DOHH2 (cell line): ENCODE measurements around the gene PALLD.

Source experiments
- H3F3A ChIP-seq: fragments of 200-600 bp; sonication (generic), shearing (Covaris generic); 2 replicates; pipeline ENCODE4 v1.6.0; 2016; ENCODE audit warnings: antibody characterized with exemption, mild to moderate bottlenecking; ENCODE audit not compliant: control insufficient read depth, insufficient read depth
- H3K27ac ChIP-seq: fragments of 200-600 bp; sonication (generic); 2 replicates; pipeline ENCODE4 v1.5.1; 2014; ENCODE audit warnings: low read depth, mild to moderate bottlenecking, low read length, moderate library complexity
- H3K27me3 ChIP-seq: fragments of 200-600 bp; sonication (generic); 2 replicates; pipeline ENCODE4 v1.6.1; 2014; ENCODE audit warnings: mild to moderate bottlenecking, low read length, mixed read lengths; ENCODE audit not compliant: control insufficient read depth
- H3K36me3 ChIP-seq: fragments of 200-600 bp; sonication (generic); 2 replicates; pipeline ENCODE4 v1.6.1; 2014; ENCODE audit warnings: mild to moderate bottlenecking, low read length, moderate library complexity, mixed read lengths; ENCODE audit not compliant: control insufficient read depth
- H3K4me1 ChIP-seq: fragments of 200-600 bp; sonication (generic); 2 replicates; pipeline ENCODE4 v1.6.1; 2014; ENCODE audit warnings: mild to moderate bottlenecking, low read length, mixed read lengths; ENCODE audit not compliant: control insufficient read depth
- H3K4me2 ChIP-seq: fragments of 200-600 bp; sonication (generic); 2 replicates; pipeline ENCODE4 v1.6.0; 2014; ENCODE audit warnings: mild to moderate bottlenecking, low read length, moderate library complexity
- H3K4me3 ChIP-seq: fragments of 200-600 bp; sonication (generic); 2 replicates; pipeline ENCODE4 v1.5.1; 2014; ENCODE audit warnings: mild to moderate bottlenecking, low read length, mixed read lengths
- H3K79me2 ChIP-seq: fragments of 200-600 bp; sonication (generic); 2 replicates; pipeline ENCODE4 v1.6.1; 2014; ENCODE audit warnings: mild to moderate bottlenecking, low read length, mixed read lengths; ENCODE audit not compliant: control insufficient read depth
- H3K9me2 ChIP-seq: fragments of 200-600 bp; sonication (generic); replicated peaks from 2 replicates; pipeline ENCODE4 v1.6.1; 2014; ENCODE audit warnings: mild to moderate bottlenecking, low read length, mixed read lengths; ENCODE audit not compliant: control insufficient read depth
- H3K9me3 ChIP-seq: fragments of 200-600 bp; sonication (generic); 2 replicates; pipeline ENCODE4 v1.6.1; 2014; ENCODE audit warnings: antibody characterized with exemption, low read length, mixed read lengths; ENCODE audit not compliant: control insufficient read depth, insufficient read depth
- H4K20me1 ChIP-seq: fragments of 200-600 bp; sonication (generic); 2 replicates; pipeline ENCODE4 v1.6.0; 2014; ENCODE audit warnings: low read depth, mild to moderate bottlenecking, antibody characterized with exemption, low read length, moderate library complexity; ENCODE audit not compliant: control insufficient read depth, insufficient read depth
- EZH2phosphoT487 ChIP-seq: fragments of 200-600 bp; sonication (generic); IDR thresholded peaks from 2 replicates; pipeline ENCODE4 v1.6.1; 2017; ENCODE audit warnings: borderline replicate concordance, mild to moderate bottlenecking, antibody characterized with exemption, low read length, moderate library complexity, mixed read lengths
- TF ChIP-seq, protein P1 (sequence below): fragments of 200-600 bp; sonication (generic); IDR thresholded peaks from one replicate; pipeline ENCODE4 v1.5.1; 2014; ENCODE audit warnings: antibody characterized with exemption, mild to moderate bottlenecking, low read depth, low read length; ENCODE audit not compliant: poor library complexity, severe bottlenecking

The PALLD gene

DNA sequence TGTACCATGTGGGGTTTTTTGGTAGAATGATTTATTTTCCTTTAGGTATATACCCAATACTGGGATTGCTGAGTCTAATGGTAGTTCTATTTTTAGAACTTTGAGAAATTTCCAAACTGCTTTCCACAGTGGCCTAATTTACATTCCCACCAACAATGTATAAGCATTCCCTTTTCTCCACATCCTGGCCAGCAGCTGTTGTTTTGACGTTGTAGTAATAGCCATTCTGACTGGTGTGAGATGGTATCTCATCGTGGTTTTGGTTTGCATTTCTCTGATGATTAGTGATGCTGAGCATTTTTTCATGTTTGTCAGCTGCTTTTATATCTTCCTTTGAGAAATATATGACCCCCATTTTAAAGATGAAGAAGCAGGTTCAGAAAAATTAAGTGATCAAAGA is 359.5 kb downstream of the PALLD start:
- H3K4me2 ChIP-seq = no peak overlapping the region
- H4K20me1 ChIP-seq = no peaks in the 10 kb centered on the region
- no peaks in the 10 kb centered on the region for H3K36me3 ChIP-seq
- H3K79me2 ChIP-seq = no peaks in the 10 kb centered on the region
- no peak overlapping the region for H3K4me3 ChIP-seq
- no peaks in the 10 kb centered on the region for H3K9me3 ChIP-seq
- no peak overlapping the region for H3K27ac ChIP-seq
- no peaks in the 10 kb centered on the region for H3K4me1 ChIP-seq
- TF ChIP-seq, protein P1, sequence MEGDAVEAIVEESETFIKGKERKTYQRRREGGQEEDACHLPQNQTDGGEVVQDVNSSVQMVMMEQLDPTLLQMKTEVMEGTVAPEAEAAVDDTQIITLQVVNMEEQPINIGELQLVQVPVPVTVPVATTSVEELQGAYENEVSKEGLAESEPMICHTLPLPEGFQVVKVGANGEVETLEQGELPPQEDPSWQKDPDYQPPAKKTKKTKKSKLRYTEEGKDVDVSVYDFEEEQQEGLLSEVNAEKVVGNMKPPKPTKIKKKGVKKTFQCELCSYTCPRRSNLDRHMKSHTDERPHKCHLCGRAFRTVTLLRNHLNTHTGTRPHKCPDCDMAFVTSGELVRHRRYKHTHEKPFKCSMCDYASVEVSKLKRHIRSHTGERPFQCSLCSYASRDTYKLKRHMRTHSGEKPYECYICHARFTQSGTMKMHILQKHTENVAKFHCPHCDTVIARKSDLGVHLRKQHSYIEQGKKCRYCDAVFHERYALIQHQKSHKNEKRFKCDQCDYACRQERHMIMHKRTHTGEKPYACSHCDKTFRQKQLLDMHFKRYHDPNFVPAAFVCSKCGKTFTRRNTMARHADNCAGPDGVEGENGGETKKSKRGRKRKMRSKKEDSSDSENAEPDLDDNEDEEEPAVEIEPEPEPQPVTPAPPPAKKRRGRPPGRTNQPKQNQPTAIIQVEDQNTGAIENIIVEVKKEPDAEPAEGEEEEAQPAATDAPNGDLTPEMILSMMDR = no peak
- TF ChIP-seq EZH2phosphoT487 = no peak
- H3K9me2 ChIP-seq = no peaks in the 10 kb centered on the region
- no peaks in the 10 kb centered on the region for H3F3A ChIP-seq
- peaks cover 14% of the 10 kb centered on the region for H3K27me3 ChIP-seq

DNA sequence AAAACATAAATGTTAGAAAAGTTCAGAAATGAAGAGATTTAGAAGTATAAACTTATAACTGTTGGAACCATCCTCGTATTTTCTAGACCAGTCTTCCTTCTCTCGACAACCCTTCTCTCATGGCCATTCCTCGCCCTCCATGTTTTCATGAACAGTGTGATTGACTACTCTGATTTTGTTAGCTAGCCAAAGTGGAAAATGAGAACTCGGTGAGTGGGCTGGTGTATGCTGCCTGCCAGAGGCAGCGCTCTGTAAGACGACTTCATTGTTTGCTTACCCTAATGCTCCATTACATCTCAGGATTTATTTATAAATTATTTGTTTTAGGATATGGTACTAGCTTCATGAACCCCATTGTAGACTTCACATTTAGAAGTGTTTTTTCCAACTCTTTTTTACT is 360.2 kb downstream of the PALLD start:
- TF ChIP-seq, protein P1 = no peak
- no peak for TF ChIP-seq EZH2phosphoT487
- Histone ChIP-seq H3K79me2 (no peaks in the 10 kb centered on the region), H3K27me3 (peaks cover 15% of the 10 kb centered on the region), H3K4me1 (no peaks in the 10 kb centered on the region), H3K4me3 (no peak overlapping the region), H3K27ac (no peak overlapping the region), H3K36me3 (no peaks in the 10 kb centered on the region), H4K20me1 (no peaks in the 10 kb centered on the region), H3K9me2 (no peaks in the 10 kb centered on the region), H3K4me2 (no peak overlapping the region), H3F3A (no peaks in the 10 kb centered on the region), H3K9me3 (no peaks in the 10 kb centered on the region)

DNA sequence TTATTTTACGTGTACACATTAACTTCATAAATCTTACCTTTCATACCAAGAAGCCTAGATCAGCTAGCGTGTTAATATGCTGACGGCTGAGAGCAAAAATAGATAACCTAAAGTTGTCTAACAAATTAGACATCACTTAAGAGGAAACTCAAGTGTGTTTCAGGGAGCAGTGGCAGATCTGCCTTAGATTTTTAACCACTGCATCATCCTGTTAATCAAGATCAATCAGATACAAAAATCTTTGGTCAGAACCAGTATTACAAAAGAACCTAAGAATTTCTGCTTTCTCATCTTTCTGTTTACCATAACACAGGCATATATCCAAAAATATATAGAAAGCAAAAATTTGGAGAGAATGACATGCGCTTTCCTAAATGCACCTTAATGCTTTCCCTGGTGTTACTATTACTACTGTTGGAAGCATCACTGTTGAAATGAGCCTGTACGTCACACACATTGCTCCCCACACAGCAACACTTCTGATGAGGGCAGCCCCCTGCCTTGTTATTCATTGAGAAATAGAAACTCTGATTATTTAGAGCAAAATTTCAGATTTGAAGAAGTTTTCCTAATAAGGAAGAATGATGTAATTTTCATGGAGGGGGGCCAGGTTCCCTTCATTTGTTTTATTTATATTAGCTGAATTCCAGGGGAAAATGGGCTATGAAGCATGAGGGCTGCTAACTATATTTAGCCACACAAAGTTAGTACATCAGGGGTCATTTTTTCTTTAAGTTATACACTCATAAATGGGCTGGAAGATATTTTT is 360.9 kb downstream of the PALLD start:
- no peak overlapping the region for H3K4me2 ChIP-seq
- no peaks in the 10 kb centered on the region for H3K79me2 ChIP-seq
- H3F3A ChIP-seq = no peaks in the 10 kb centered on the region
- no peaks in the 10 kb centered on the region for H3K9me2 ChIP-seq
- H3K36me3 ChIP-seq = no peaks in the 10 kb centered on the region
- TF ChIP-seq, protein P1 = no peak
- TF ChIP-seq EZH2phosphoT487 = no peak
- peaks cover 18% of the 10 kb centered on the region for H3K27me3 ChIP-seq
- H4K20me1 ChIP-seq = no peaks in the 10 kb centered on the region
- no peak overlapping the region for H3K27ac ChIP-seq
- H3K9me3 ChIP-seq = no peaks in the 10 kb centered on the region
- no peak overlapping the region for H3K4me3 ChIP-seq
- no peaks in the 10 kb centered on the region for H3K4me1 ChIP-seq
